ENCODE results near the gene FAM83G. TPM values are rescaled to one million over a fixed set of nuclear protein-coding genes. Genes with fewer than 3 reads are reported as not detected.
A peak's percentile ranks its signal among the peaks of the same experiment; 100 is the strongest.
"Not testable (repeated sequence)": the region's sequence is repeated elsewhere in the genome, so short reads cannot be mapped to it uniquely, and the experiment has no call there.

FAM83G gene, protein sequence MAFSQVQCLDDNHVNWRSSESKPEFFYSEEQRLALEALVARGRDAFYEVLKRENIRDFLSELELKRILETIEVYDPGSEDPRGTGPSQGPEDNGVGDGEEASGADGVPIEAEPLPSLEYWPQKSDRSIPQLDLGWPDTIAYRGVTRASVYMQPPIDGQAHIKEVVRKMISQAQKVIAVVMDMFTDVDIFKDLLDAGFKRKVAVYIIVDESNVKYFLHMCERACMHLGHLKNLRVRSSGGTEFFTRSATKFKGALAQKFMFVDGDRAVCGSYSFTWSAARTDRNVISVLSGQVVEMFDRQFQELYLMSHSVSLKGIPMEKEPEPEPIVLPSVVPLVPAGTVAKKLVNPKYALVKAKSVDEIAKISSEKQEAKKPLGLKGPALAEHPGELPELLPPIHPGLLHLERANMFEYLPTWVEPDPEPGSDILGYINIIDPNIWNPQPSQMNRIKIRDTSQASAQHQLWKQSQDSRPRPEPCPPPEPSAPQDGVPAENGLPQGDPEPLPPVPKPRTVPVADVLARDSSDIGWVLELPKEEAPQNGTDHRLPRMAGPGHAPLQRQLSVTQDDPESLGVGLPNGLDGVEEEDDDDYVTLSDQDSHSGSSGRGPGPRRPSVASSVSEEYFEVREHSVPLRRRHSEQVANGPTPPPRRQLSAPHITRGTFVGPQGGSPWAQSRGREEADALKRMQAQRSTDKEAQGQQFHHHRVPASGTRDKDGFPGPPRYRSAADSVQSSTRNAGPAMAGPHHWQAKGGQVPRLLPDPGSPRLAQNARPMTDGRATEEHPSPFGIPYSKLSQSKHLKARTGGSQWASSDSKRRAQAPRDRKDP
- 2.2 TPM for total RNA-seq
- long read RNA-seq, full-length matches to known transcripts: 1 of 5 reads
- long read RNA-seq, partial matches to known transcripts: 4 of 5 reads
- long read RNA-seq, other reads (novel, unspliced or antisense): 0 of 5 reads

DNA sequence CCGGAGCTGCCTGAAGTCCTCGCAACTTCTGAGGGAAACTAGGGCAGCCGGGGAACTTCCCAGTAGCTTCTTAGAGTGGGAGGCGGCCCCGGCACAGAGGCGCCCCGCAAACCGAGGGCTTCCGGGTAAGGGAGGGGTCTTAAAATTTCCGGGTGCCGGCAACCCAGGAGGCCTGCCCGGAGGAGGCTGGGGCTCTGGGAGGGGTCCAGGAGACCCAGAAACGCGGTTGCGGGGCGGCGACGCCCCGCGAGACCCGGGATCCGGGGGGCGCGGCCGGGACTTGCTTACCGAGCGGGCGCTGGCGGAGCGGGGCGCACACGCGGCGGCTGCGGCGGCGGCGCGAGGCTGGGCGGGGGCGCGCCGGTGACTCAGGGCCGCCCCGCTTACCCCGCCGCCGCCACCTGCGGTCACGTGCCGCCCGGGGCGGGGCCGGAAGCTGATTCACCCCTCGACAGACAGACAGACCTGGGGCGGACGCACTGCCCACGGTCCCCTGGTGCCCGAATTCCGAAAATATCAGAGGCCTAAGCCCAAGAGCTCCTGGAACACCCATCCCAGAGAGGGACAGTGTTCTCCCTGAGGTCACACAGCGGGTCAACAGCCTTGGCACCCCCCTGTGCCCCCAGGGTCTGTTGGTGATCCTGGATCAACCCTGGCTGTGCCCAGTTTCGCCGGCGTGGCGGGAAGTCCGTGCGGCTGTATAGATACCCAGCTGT lies at the start of gene FAM83G:
Gene FAM83G (minus strand): TSS at position 344 of the 716 bp plus-strand sequence. CDS start 723 bp downstream, outside the sequence.
- Histone ChIP-seq H3K27ac (replicated peaks) (peak within 1 kb of the TSS; percentile 14), H3K4me3 (peak within 1 kb of the TSS; percentile 70), H3K36me3 (no peaks in the 10 kb centered on the region), H3K27me3 (ENCODE audit: low read depth) (no peaks in the 10 kb centered on the region), H3K4me1 (peaks cover 15% of the 10 kb centered on the region), H3K9me3 (replicated peaks) (peaks cover 5% of the 10 kb centered on the region)
- DNase-seq: peak; percentile 58
- intact Hi-C loops (cut with micrococcal nuclease): no loop called here
- TF ChIP-seq CTCF (IDR thresholded peaks at IDR 0.05; ENCODE audit: borderline replicate concordance): no peak

DNA sequence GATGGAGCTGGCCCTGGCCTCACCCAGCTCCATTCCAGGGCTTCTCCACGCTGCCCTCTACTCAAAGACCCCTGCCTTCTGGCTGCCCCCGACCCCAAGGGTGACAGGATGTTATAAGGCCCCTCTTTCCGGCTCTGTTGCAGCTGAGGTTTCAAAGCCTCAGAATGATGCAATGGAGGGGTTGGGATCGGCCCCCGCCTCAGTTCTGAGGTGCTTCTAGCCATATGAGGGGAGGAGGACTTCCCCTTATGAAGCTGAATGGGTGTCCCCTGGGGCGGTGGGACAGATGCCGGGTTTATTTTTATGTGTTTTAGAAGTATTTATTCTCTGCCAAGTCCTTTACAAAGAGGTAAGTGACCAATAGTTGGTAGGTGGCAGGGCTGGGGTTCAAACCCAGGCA lies 44.3 kb upstream of the FAM83G start:
- H3K27ac ChIP-seq (replicated peaks); H3K27me3 ChIP-seq (ENCODE audit: low read depth); H3K4me1 ChIP-seq; intact Hi-C loops (cut with micrococcal nuclease); H3K4me3 ChIP-seq; H3K36me3 ChIP-seq; DNase-seq; H3K9me3 ChIP-seq (replicated peaks): not testable (repeated sequence)

DNA sequence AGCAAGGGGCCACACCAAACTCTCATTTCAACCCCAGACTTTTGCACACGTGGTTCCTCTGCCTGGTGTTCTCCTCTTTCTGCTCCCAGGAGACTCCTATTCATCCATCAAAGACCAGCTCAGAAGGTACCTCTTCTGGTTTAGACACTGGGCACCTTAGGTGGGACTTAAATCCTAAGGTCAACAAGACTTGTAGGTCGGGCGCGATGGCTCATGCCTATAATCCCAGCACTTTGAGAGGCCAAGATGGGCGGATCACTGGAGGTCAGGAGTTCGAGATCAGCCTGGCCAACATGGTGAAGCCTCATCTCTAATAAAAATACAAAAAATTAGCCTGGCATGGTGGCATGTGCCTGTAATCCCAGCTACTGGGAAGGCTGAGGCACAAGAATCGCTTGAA lies 42.9 kb upstream of the FAM83G start:
- DNase-seq; H3K36me3 ChIP-seq; H3K27ac ChIP-seq (replicated peaks); H3K4me3 ChIP-seq; H3K4me1 ChIP-seq; H3K9me3 ChIP-seq (replicated peaks); H3K27me3 ChIP-seq (ENCODE audit: low read depth); intact Hi-C loops (cut with micrococcal nuclease): not testable (repeated sequence)

DNA sequence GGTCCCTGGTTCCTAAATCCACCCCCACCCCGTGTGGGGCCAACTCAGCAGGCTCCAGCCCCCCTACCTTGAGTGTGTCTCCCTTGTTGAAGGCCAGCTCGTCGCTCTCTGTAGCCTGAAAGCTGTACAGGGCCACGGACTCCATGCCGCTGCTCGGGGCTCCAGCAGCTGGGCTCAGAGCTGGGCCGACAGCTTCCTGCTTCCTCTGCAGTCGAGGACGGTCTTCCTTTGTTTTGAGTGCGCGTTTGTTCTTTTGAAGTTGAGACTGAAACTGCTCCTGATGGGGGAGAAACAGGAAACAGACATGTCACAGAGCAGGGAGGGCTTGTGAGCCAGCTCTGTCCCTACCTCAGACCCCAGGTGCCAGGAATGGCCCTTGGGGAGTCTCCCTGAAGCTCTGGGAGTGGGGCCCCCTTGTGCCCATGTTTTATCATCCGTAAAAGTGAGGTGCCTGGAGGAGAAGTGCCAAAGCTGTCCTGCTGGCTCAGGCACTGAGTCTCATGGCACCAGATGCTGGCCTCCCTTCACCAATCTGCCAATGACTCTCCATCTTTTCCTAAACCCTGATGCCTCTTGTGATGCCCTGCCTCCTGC lies 42.3 kb upstream of the FAM83G start, which contains the start of gene GRAP:
Gene GRAP (minus strand): TSS at position 176 of the 594 bp plus-strand sequence. CDS start 31 bp downstream, at position 145.
- H3K36me3 ChIP-seq; H3K27ac ChIP-seq (replicated peaks): not testable (repeated sequence)

DNA sequence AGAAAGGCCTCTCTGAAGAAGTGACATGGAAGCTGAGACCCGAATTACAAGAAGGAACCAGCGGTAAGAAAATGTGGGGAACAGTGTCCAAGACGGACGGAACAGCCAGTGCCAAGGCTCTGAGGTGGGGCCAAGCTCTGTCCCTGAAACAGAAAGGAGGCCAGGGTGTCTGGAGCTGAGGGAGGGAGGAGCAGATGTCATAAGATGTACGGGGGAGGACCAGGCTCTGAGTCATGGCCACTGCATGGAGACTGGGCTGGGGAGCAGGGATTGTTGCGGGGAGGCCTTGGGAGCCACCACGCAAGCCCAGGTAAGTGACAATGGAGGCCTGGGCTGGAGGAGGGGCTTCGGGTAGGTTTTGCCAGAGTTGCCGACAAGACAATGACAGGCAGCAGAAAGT lies 40.1 kb upstream of the FAM83G start:
- intact Hi-C loops (cut with micrococcal nuclease); H3K4me1 ChIP-seq; H3K27me3 ChIP-seq (ENCODE audit: low read depth); H3K27ac ChIP-seq (replicated peaks); H3K4me3 ChIP-seq; H3K36me3 ChIP-seq; DNase-seq; H3K9me3 ChIP-seq (replicated peaks): not testable (repeated sequence)

More for the DNA sequence above, 42.3 kb upstream of the FAM83G start, which contains the start of gene GRAP:
- H3K27me3 ChIP-seq (ENCODE audit: low read depth); H3K4me1 ChIP-seq; H3K4me3 ChIP-seq; intact Hi-C loops (cut with micrococcal nuclease); H3K9me3 ChIP-seq (replicated peaks); DNase-seq: not testable (repeated sequence)

GRCh38 chr17:19043032-19043431 lies 38.5 kb upstream of the FAM83G start:
- H3K27me3 ChIP-seq (ENCODE audit: low read depth); H3K9me3 ChIP-seq (replicated peaks); H3K4me3 ChIP-seq; intact Hi-C loops (cut with micrococcal nuclease); H3K36me3 ChIP-seq; H3K4me1 ChIP-seq; DNase-seq; H3K27ac ChIP-seq (replicated peaks): not testable (repeated sequence)

DNA sequence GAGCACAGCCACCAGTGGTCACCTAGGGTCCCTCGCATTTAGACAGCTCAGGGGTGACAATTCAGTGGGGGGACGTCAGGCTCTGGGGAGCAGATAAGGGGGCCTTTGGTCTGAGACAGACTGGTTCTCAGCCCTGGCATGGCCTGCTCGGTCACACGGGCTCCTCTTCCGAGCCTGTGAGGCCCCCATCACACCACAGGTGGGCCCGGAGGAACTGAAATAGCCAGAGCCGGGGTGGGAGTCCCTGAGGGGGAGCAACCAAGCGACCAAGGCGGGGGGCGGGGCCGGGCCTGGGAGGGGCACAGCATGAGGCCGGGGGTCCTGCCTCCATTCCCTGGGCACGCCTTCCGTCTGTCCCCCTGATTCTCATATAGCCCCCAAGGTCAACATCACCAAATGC lies 37.8 kb upstream of the FAM83G start:
- H3K27ac ChIP-seq (replicated peaks); intact Hi-C loops (cut with micrococcal nuclease); H3K4me1 ChIP-seq; H3K36me3 ChIP-seq; DNase-seq; H3K9me3 ChIP-seq (replicated peaks); H3K27me3 ChIP-seq (ENCODE audit: low read depth); H3K4me3 ChIP-seq: not testable (repeated sequence)

- H3K9me3 ChIP-seq (replicated peaks); H3K36me3 ChIP-seq; DNase-seq; H3K4me1 ChIP-seq; H3K27ac ChIP-seq (replicated peaks); H3K27me3 ChIP-seq (ENCODE audit: low read depth); H3K4me3 ChIP-seq; intact Hi-C loops (cut with micrococcal nuclease): not testable (repeated sequence)
Observed at GRCh38 chr17:19041871-19042270, 37.3 kb upstream of the FAM83G start.

DNA sequence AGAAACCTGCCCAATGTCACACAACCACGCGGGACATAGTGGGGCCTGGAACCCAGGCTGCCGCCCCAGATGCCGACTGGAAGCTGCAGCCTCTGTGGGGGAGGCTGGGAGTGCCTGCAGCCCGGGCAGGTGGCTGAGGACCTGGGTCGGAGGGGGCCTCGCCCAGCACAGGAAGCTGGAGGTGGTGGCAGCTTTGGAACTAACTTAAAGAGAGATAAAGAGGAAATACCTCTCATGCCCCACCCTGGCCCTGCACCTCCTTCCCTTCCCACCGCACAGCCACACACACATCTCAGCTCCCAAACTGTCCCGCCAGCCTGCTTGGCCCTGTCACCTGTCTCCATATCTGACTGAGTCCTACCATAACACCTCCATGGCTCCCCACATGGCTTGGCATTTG lies 35.8 kb upstream of the FAM83G start:
- DNase-seq; H3K9me3 ChIP-seq (replicated peaks); H3K36me3 ChIP-seq; intact Hi-C loops (cut with micrococcal nuclease); H3K27ac ChIP-seq (replicated peaks); H3K27me3 ChIP-seq (ENCODE audit: low read depth); H3K4me3 ChIP-seq; H3K4me1 ChIP-seq: not testable (repeated sequence)

GRCh38 chr17:19038730-19039129 lies 34.2 kb upstream of the FAM83G start:
- H3K36me3 ChIP-seq; H3K27me3 ChIP-seq (ENCODE audit: low read depth); intact Hi-C loops (cut with micrococcal nuclease); H3K9me3 ChIP-seq (replicated peaks); H3K27ac ChIP-seq (replicated peaks); H3K4me1 ChIP-seq; DNase-seq; H3K4me3 ChIP-seq: not testable (repeated sequence)

GRCh38 chr17:19038007-19038406 lies 33.4 kb upstream of the FAM83G start:
- H3K36me3 ChIP-seq; DNase-seq; H3K27me3 ChIP-seq (ENCODE audit: low read depth); H3K27ac ChIP-seq (replicated peaks); H3K4me1 ChIP-seq; H3K4me3 ChIP-seq; H3K9me3 ChIP-seq (replicated peaks); intact Hi-C loops (cut with micrococcal nuclease): not testable (repeated sequence)

DNA sequence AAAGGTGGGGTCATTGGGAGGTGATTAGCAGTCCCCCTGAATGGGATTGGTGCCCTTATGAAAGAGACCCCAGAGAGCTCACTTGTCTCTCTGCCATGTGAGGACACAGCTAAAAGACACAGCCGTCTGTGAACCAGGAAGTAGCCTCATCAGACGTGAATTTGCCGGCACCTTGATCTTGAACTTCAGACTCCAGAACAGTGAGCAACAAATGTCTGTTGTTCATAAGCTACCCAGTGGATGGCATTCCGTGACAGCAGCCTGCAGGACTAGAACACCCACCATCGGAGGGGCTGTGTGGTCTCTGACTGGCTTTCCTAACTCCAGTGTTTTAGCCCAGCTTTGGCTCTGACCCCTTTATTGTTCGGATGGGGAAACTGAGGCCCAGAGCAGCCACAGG lies 33.0 kb upstream of the FAM83G start:
- DNase-seq; H3K36me3 ChIP-seq; H3K27me3 ChIP-seq (ENCODE audit: low read depth); H3K4me1 ChIP-seq; H3K9me3 ChIP-seq (replicated peaks); H3K4me3 ChIP-seq; H3K27ac ChIP-seq (replicated peaks); intact Hi-C loops (cut with micrococcal nuclease): not testable (repeated sequence)

Data from left ventricle myocardium inferior (tissue), 1 donor.